MM.1S (cell line): ENCODE measurements around the gene ZBTB7C.

Source experiments
- CTCF ChIP-seq: fragments of 300-600 bp; sonication (generic); IDR thresholded peaks from 2 replicates; pipeline ENCODE4 v1.5.1; 2016; ENCODE audit warnings: antibody characterized with exemption, low read length, mixed read lengths
- EZH2 ChIP-seq: fragments of 300-600 bp; sonication (generic); optimal IDR thresholded peaks from 2 replicates; pipeline ENCODE3; 2017; ENCODE audit warnings: low read depth, mild to moderate bottlenecking, antibody characterized with exemption, low read length, mixed read lengths

- TF ChIP-seq CTCF (no peak), EZH2 (no peak)
Observed at GRCh38 chr18:48318436-48318835, 90.7 kb downstream of the ZBTB7C start.
